Tibial nerve (tissue), 4 donors: ENCODE measurements around the gene THSD4. TPM values are rescaled to one million over a fixed set of nuclear protein-coding genes. Genes with fewer than 3 reads are reported as not detected.
A peak's percentile ranks its signal among the peaks of the same experiment; 100 is the strongest.

Source experiments
- DNase-seq, 2 donors: peaks; one replicate each; pipeline ENCODE4 v3.0.0-alpha.2; 2019; ENCODE audit warnings: low spot score in 2 of 2
- H3K27ac ChIP-seq, 4 donors: fragments of 200-600 bp; sonication (generic) in 3 of 4; one replicate each; pipeline ENCODE4 v1.5.1; 2017 to 2019; ENCODE audit warnings: mild to moderate bottlenecking in 1 of 4
- H3K27me3 ChIP-seq, 2 donors: fragments of 200-600 bp; sonication (generic) in 1 of 2; one replicate each; pipeline versions ENCODE4 v1.5.1 to v1.6.0; 2017 to 2019
- H3K36me3 ChIP-seq, 3 donors: fragments of 200-600 bp; sonication (generic); one replicate each; pipeline ENCODE4 v1.5.1; 2018 to 2019
- H3K4me1 ChIP-seq, 4 donors: fragments of 200-600 bp; sonication (generic) in 3 of 4; one replicate each; pipeline ENCODE4 v1.5.1; 2017 to 2019
- H3K4me3 ChIP-seq, 4 donors: fragments of 200-600 bp; sonication (generic) in 3 of 4; one replicate each; pipeline ENCODE4 v1.5.1; 2017 to 2019; ENCODE audit warnings: mild to moderate bottlenecking in 1 of 4, moderate library complexity in 1 of 4
- H3K9me3 ChIP-seq, 4 donors: fragments of 200-600 bp; sonication (generic) in 3 of 4; one replicate each; pipeline ENCODE4 v1.5.1; 2017 to 2019
- CTCF ChIP-seq, 5 experiments: fragments of 200-600 bp in 3 of 5; fragments of 450-650 bp in 2 of 5; sonication (generic) in 3 of 5; IDR thresholded peaks; one replicate each; pipeline ENCODE4 v1.5.1; 2016 to 2019; ENCODE audit warnings: antibody characterized with exemption in 5 of 5, mild to moderate bottlenecking in 3 of 5, moderate library complexity in 2 of 5
- EP300 ChIP-seq, 2 donors: sonication (generic); formaldehyde crosslinking; IDR thresholded peaks; one replicate each; pipeline ENCODE4 v1.6.1; 2017; ENCODE audit warnings: antibody characterized with exemption in 2 of 2, mild to moderate bottlenecking in 1 of 2
- POLR2A ChIP-seq, 2 donors: fragments of 450-650 bp; IDR thresholded peaks; one replicate each; pipeline ENCODE4 v1.6.1; 2017; ENCODE audit warnings: antibody characterized with exemption in 2 of 2, mild to moderate bottlenecking in 2 of 2, moderate library complexity in 2 of 2
- WGBS, 2 donors: methylation state at CpG; one replicate each; pipeline ENCODE4 v1.1.5; 2018; 5-methylcytosine and 5-hydroxymethylcytosine counted together
- total RNA-seq, 4 donors: library from RNA; depleted of rRNA; stranded (reverse); fragments of >200 nt; gene quantifications; one replicate each; pipeline ENCODE4 v1.1.0, GENCODE V29; 2016

THSD4 gene
- total RNA-seq, 4 donors from 2014 or later, result 9.6 to 25.1 (median 21.2) TPM

GRCh38 chr15:71650603-71651002 lies 535.3 kb downstream of the THSD4 start:
- no peaks in the 10 kb centered on the region for H3K27me3 ChIP-seq
- H3K36me3 ChIP-seq, result no peaks in the 10 kb centered on the region
- 90 to 92% methylated on average over 9 of the region's 9 CpGs for WGBS, 2 donors
- no peak for DNase-seq
- H3K27ac ChIP-seq, result no peak overlapping the region
- no peaks in the 10 kb centered on the region for H3K9me3 ChIP-seq
- H3K4me1 ChIP-seq, result peaks cover 0 to 4% (median 0%) of the 10 kb centered on the region in 4 donors
- TF ChIP-seq EP300 (IDR thresholded peaks at IDR 0.05) (no peak), CTCF (IDR thresholded peaks at IDR 0.05) (no peak), POLR2A (IDR thresholded peaks at IDR 0.05) (no peak)
- no peak overlapping the region for H3K4me3 ChIP-seq

GRCh38 chr15:71651750-71652186 lies 536.5 kb downstream of the THSD4 start:
- Histone ChIP-seq H3K36me3 (no peaks in the 10 kb centered on the region), H3K27me3 (no peaks in the 10 kb centered on the region), H3K9me3 (no peaks in the 10 kb centered on the region), H3K4me1 (peaks cover 0 to 5% (median 0%) of the 10 kb centered on the region in 4 donors), H3K27ac (peak overlapping the region in 1 of 4 donors; percentile 42), H3K4me3 (no peak overlapping the region)
- TF ChIP-seq POLR2A (IDR thresholded peaks at IDR 0.05), result no peak
- peak in 1 of 2 donors; percentile 34 for TF ChIP-seq EP300 (IDR thresholded peaks at IDR 0.05)
- peak in 4 of 5 experiments; percentile 7 to 44 (median 30) for TF ChIP-seq CTCF (IDR thresholded peaks at IDR 0.05)
- 36 to 41% methylated on average over 5 of the region's 5 CpGs for whole genome bisulfite sequencing, 2 donors
- DNase-seq, result peak in 1 of 2 donors; percentile 55

- no peaks in the 10 kb centered on the region for H3K36me3 ChIP-seq
- no peaks in the 10 kb centered on the region for H3K9me3 ChIP-seq
- TF ChIP-seq EP300 (IDR thresholded peaks at IDR 0.05) (no peak), POLR2A (IDR thresholded peaks at IDR 0.05) (no peak), CTCF (IDR thresholded peaks at IDR 0.05) (no peak)
- DNase-seq, result no peak
- H3K27me3 ChIP-seq, result no peaks in the 10 kb centered on the region
- no peak overlapping the region for H3K4me3 ChIP-seq
- H3K4me1 ChIP-seq, result peaks cover 0 to 7% (median 0%) of the 10 kb centered on the region in 4 donors
- 52 to 56% methylated on average over 8 of the region's 8 CpGs for WGBS, 2 donors
- H3K27ac ChIP-seq, result peak overlapping the region in 2 of 4 donors; percentile 21 to 65
These were observed 538.9 kb downstream of the THSD4 start for GRCh38 chr15:71654042-71654719.

- peak in 1 of 2 donors; percentile 53 for DNase-seq
- TF ChIP-seq EP300 (IDR thresholded peaks at IDR 0.05) (peak; percentile 63 to 92), POLR2A (IDR thresholded peaks at IDR 0.05) (no peak)
- H3K9me3 ChIP-seq, result no peaks in the 10 kb centered on the region
- H3K4me1 ChIP-seq, result peaks cover 0 to 11% (median 0%) of the 10 kb centered on the region in 4 donors
- H3K4me3 ChIP-seq, result no peak overlapping the region
- WGBS, 2 donors, result 64 to 67% methylated on average over 3 of the region's 3 CpGs
- no peaks in the 10 kb centered on the region for H3K27me3 ChIP-seq
- H3K27ac ChIP-seq, result peak overlapping the region in 3 of 4 donors; percentile 18 to 68 (median 65)
- no peaks in the 10 kb centered on the region for H3K36me3 ChIP-seq
These were observed 539.5 kb downstream of the THSD4 start for GRCh38 chr15:71654720-71655174.

- H3K4me3 ChIP-seq, result no peak overlapping the region
- TF ChIP-seq POLR2A (IDR thresholded peaks at IDR 0.05) (no peak), EP300 (IDR thresholded peaks at IDR 0.05) (no peak), CTCF (IDR thresholded peaks at IDR 0.05) (no peak)
- no peaks in the 10 kb centered on the region for H3K9me3 ChIP-seq
- no peak overlapping the region for H3K27ac ChIP-seq
- WGBS, 2 donors, result 92 to 94% methylated on average over 4 of the region's 4 CpGs
- H3K27me3 ChIP-seq, result no peaks in the 10 kb centered on the region
- no peak for DNase-seq
- peaks cover 0 to 11% (median 0%) of the 10 kb centered on the region in 4 donors for H3K4me1 ChIP-seq
- no peaks in the 10 kb centered on the region for H3K36me3 ChIP-seq
These were observed 541.2 kb downstream of the THSD4 start for GRCh38 chr15:71656425-71656824.
